DND-41 (cell line): ENCODE results near the gene PHACTR1.

Experiments used
- EZH2 ChIP-seq: IDR thresholded peaks from 3 replicates; pipeline ENCODE4 v1.6.1; 2012; ENCODE audit warnings: borderline replicate concordance, low read depth, mild to moderate bottlenecking, moderate library complexity, low read length, inconsistent platforms; ENCODE audit not compliant: severe bottlenecking
- TF ChIP-seq, protein P1 (sequence below): IDR thresholded peaks from 2 replicates; pipeline ENCODE4 v1.5.1; 2012; ENCODE audit warnings: borderline replicate concordance, low read length, moderate library complexity, mild to moderate bottlenecking; ENCODE audit not compliant: poor library complexity, severe bottlenecking; ENCODE audit errors: extremely low read depth

- TF ChIP-seq EZH2 = no peak
- TF ChIP-seq, protein P1, sequence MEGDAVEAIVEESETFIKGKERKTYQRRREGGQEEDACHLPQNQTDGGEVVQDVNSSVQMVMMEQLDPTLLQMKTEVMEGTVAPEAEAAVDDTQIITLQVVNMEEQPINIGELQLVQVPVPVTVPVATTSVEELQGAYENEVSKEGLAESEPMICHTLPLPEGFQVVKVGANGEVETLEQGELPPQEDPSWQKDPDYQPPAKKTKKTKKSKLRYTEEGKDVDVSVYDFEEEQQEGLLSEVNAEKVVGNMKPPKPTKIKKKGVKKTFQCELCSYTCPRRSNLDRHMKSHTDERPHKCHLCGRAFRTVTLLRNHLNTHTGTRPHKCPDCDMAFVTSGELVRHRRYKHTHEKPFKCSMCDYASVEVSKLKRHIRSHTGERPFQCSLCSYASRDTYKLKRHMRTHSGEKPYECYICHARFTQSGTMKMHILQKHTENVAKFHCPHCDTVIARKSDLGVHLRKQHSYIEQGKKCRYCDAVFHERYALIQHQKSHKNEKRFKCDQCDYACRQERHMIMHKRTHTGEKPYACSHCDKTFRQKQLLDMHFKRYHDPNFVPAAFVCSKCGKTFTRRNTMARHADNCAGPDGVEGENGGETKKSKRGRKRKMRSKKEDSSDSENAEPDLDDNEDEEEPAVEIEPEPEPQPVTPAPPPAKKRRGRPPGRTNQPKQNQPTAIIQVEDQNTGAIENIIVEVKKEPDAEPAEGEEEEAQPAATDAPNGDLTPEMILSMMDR = no peak
Observed at GRCh38 chr6:13139119-13139518, 422.6 kb downstream of the PHACTR1 start.
